ENCODE results near the gene DNAJC5. TPM values are rescaled to one million over a fixed set of nuclear protein-coding genes. Genes with fewer than 3 reads are reported as not detected.

The DNAJC5 gene
- total and polyA plus RNA-seq, 9 of the 15 experiments (the other 6 are each of a cell fraction or from before 2014, with no cell fraction given), result 0.95 to 42.8 (median 23.4) TPM

GRCh38 chr20:63846128-63846771 lies 48.7 kb upstream of the DNAJC5 start:
- DNase-seq (ENCODE audit: extremely low read depth in 1 of 4, low spot score in 3 of 4) (peak; percentile 76 to 90 (median 81)), FAIRE-seq (peak; percentile 88), ATAC-seq (peak; percentile 87)
- BruUV-seq (replicated peaks), result no TSS peak
- no peaks in the 10 kb centered on the region; the same call in 2 of the 3 replicates for H3K79me2 ChIP-seq (ENCODE audit: control insufficient read depth, insufficient read depth, low read length)
- H3K4me3 ChIP-seq, result peak overlapping the region; percentile 40
- no peaks in the 10 kb centered on the region for H4K20me1 ChIP-seq (replicated peaks; ENCODE audit: control insufficient read depth, insufficient read depth, low read length)
- POLR2A ChIA-PET, result no interaction called here
- H2AFZ ChIP-seq (ENCODE audit: low read depth, low read length), result peak overlapping the region; percentile 93
- peaks cover 24 to 65% of the 10 kb centered on the region in 2 experiments for H3K4me1 ChIP-seq (replicated peaks in 1 of 2; ENCODE audit: control insufficient read depth in 2 of 2, insufficient read depth in 2 of 2, low read length in 2 of 2)
- peaks cover 2% of the 10 kb centered on the region for H3K9me1 ChIP-seq (ENCODE audit: control insufficient read depth, insufficient read depth, low read length)
- WGBS (ENCODE audit: insufficient coverage, low coverage, missing lambda C conversion rate), result 2% methylated on average over 19 of the region's 24 CpGs
- peak overlapping the region; percentile 64 for H3K4me2 ChIP-seq (ENCODE audit: insufficient read depth, low read length)
- no peaks in the 10 kb centered on the region for H3K9me3 ChIP-seq (replicated peaks; ENCODE audit: control insufficient read depth, insufficient read depth, low read depth, low read length)
- no peaks in the 10 kb centered on the region for H3K36me3 ChIP-seq (ENCODE audit: control insufficient read depth, insufficient read depth, low read length)
- H3K27me3 ChIP-seq (ENCODE audit: control insufficient read depth in 2 of 2, insufficient read depth in 2 of 2, low read length in 2 of 2), result no peaks in the 10 kb centered on the region
- CTCF ChIA-PET (ENCODE audit: low intra/inter-chr PET ratio), result no interaction called here
- in situ Hi-C loops (cut with MboI), result no loop called here
- peak overlapping the region; percentile 75; the same call in 2 of the 3 replicates for H3K27ac ChIP-seq (ENCODE audit: extremely low read depth, low read depth, low read length)
- H3K9ac ChIP-seq (ENCODE audit: insufficient read depth in 1 of 2, low read depth in 2 of 2, low read length in 2 of 2), result peak overlapping the region; percentile 61 to 84
- intact Hi-C loops (cut with micrococcal nuclease), result no loop called here
- TF ChIP-seq ZNF124 (CRISPR knock-in tag; IDR thresholded peaks at IDR 0.05) (no peak), XRCC3 (IDR thresholded peaks at IDR 0.05) (no peak), NR4A1 (CRISPR knock-in tag; IDR thresholded peaks at IDR 0.05) (no peak), NR4A1 (tag; IDR thresholded peaks at IDR 0.05) (no peak), NR2C2 (CRISPR knock-in tag; IDR thresholded peaks at IDR 0.05) (peak; percentile 36; the same call in 1 of the 2 replicates), NR2C2 (tag; IDR thresholded peaks at IDR 0.05) (peak; percentile 64; the same call in 1 of the 2 replicates), ZNF197 (CRISPR knock-in tag; IDR thresholded peaks at IDR 0.05; ENCODE audit: low read depth) (no peak), ETS1 (conservative IDR thresholded peaks at IDR 0.05; ENCODE audit: control insufficient read depth, low read depth, low read length) (0 out of 2 replicates have a peak, but pooled peaks have one; percentile 48), E2F4 (CRISPR knock-in tag; IDR thresholded peaks at IDR 0.05; ENCODE audit: low read depth) (no peak), ZNF589 (CRISPR knock-in tag; IDR thresholded peaks at IDR 0.05; ENCODE audit: low read depth) (no peak), ZBTB49 (CRISPR knock-in tag; IDR thresholded peaks at IDR 0.05; ENCODE audit: borderline replicate concordance) (no peak), ZNF76 (CRISPR knock-in tag; IDR thresholded peaks at IDR 0.05; ENCODE audit: borderline replicate concordance) (no peak), KLF16 (IDR thresholded peaks at IDR 0.05) (no peak), PTBP1 (IDR thresholded peaks at IDR 0.05; ENCODE audit: low read depth, low read length) (no peak)
